NCI-H2107 (cell line): Measurements from ENCODE around the gene KRTAP10-4.
"Not testable (repeated sequence)": the region's sequence is repeated elsewhere in the genome, so short reads cannot be mapped to it uniquely, and the experiment has no call there.

Source experiments
- DNase-seq: peaks from one replicate; lab custom pipeline; 2025; lab: John Stamatoyannopoulos, UW

KRTAP10-4 gene

GRCh38 chr21:44600118-44600978 lies 26.8 kb downstream of the KRTAP10-4 start, which contains the start of gene KRTAP10-7:
Gene KRTAP10-7 (plus strand): TSS chr21:44600597. CDS start chr21:44600622, 25 bp downstream.
- not testable (repeated sequence) for DNase-seq

GRCh38 chr21:44601091-44601490 lies 27.6 kb downstream of the KRTAP10-4 start:
- not testable (repeated sequence) for DNase-seq

- no peak for DNase-seq
These were observed 28.3 kb downstream of the KRTAP10-4 start for GRCh38 chr21:44601596-44602462.

GRCh38 chr21:44602463-44602850 lies 28.9 kb downstream of the KRTAP10-4 start:
- DNase-seq, result no peak

GRCh38 chr21:44603109-44603875 lies 29.8 kb downstream of the KRTAP10-4 start:
- no peak for DNase-seq

GRCh38 chr21:44603911-44604310 lies 30.4 kb downstream of the KRTAP10-4 start:
- DNase-seq, result no peak

GRCh38 chr21:44606495-44606894 lies 33.0 kb downstream of the KRTAP10-4 start:
- no peak for DNase-seq

GRCh38 chr21:44609193-44609592 lies 35.7 kb downstream of the KRTAP10-4 start:
- no peak for DNase-seq

- not testable (repeated sequence) for DNase-seq
These were observed 36.8 kb downstream of the KRTAP10-4 start for GRCh38 chr21:44610157-44610843.

- DNase-seq, result no peak
These were observed 38.0 kb downstream of the KRTAP10-4 start for GRCh38 chr21:44611551-44611950.

- no peak for DNase-seq
These were observed 38.5 kb downstream of the KRTAP10-4 start, which contains the start of gene KRTAP10-8 for GRCh38 chr21:44612029-44612486. Gene KRTAP10-8 (plus strand): TSS chr21:44612079. CDS start chr21:44612101, 22 bp downstream.

- no peak for DNase-seq
These were observed 39.2 kb downstream of the KRTAP10-4 start for GRCh38 chr21:44612669-44613229.

- no peak for DNase-seq
These were observed 40.0 kb downstream of the KRTAP10-4 start for GRCh38 chr21:44613386-44614155.

GRCh38 chr21:44614161-44614631 lies 40.7 kb downstream of the KRTAP10-4 start:
- DNase-seq, result no peak

GRCh38 chr21:44614961-44615391 lies 41.4 kb downstream of the KRTAP10-4 start:
- no peak for DNase-seq

GRCh38 chr21:44615466-44615865 lies 41.9 kb downstream of the KRTAP10-4 start:
- DNase-seq, result no peak

GRCh38 chr21:44615911-44616590 lies 42.5 kb downstream of the KRTAP10-4 start:
- DNase-seq, result no peak

- DNase-seq, result no peak
These were observed 43.0 kb downstream of the KRTAP10-4 start for GRCh38 chr21:44616591-44616926.

- DNase-seq, result no peak
These were observed 43.6 kb downstream of the KRTAP10-4 start for GRCh38 chr21:44617071-44617501.
